Measurements from ENCODE around the gene DYNC1LI2.

Gene DYNC1LI2

DNA sequence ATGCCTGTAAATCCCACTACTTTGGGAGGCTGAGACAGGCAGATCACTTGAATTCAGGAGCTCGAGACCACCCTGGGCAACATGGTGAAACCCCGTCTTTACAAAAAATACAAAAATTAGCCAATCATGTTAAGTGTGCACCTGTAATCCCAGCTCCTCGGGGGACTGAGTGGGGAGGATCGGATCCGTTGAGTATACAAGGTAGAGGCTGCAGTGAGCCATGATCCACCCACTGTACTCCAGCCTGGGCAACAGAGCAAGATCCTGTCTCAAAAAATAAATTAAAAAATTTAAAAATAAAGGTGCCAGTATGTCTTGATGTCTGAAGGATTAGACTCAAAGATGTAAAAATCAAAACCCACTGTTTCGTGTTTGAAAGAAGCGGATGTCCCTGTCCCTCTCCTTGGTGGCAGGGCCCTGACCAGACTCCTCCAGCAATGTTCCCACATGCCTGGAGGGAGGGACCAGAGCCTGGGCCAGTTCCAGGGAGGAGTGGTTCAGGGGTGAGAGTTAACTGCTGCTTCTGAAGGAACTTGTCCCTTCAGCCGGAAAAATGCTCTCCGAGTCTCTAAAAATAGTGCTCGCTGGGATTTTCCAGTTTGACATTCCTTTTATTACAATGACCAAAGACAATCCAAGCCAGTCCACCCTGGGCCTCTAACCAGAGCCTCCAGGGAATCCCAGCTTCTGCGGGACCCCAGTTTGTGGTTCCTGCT is 45.5 kb downstream of the DYNC1LI2 start:
- Histone ChIP-seq H3K4me2 (no peak overlapping the region), H4K20me1 (ENCODE audit: insufficient read depth) (no peaks in the 10 kb centered on the region), H3K79me2 (ENCODE audit: insufficient read depth, low read depth) (no peaks in the 10 kb centered on the region), H3K4me1 (ENCODE audit: low read depth, poor library complexity, severe bottlenecking) (no peaks in the 10 kb centered on the region), H3K36me3 (ENCODE audit: insufficient read depth) (no peaks in the 10 kb centered on the region), H3K9ac (no peak overlapping the region), H3K27me3 (ENCODE audit: insufficient read depth, low read depth) (no peaks in the 10 kb centered on the region), H3K27ac (no peak overlapping the region), H2AFZ (ENCODE audit: low read depth) (no peak overlapping the region), H3K4me3 (IDR thresholded peaks at IDR 0.05; ENCODE audit: insufficient read depth, low read depth, low read length) (no peak overlapping the region)
- TF ChIP-seq, protein P1, sequence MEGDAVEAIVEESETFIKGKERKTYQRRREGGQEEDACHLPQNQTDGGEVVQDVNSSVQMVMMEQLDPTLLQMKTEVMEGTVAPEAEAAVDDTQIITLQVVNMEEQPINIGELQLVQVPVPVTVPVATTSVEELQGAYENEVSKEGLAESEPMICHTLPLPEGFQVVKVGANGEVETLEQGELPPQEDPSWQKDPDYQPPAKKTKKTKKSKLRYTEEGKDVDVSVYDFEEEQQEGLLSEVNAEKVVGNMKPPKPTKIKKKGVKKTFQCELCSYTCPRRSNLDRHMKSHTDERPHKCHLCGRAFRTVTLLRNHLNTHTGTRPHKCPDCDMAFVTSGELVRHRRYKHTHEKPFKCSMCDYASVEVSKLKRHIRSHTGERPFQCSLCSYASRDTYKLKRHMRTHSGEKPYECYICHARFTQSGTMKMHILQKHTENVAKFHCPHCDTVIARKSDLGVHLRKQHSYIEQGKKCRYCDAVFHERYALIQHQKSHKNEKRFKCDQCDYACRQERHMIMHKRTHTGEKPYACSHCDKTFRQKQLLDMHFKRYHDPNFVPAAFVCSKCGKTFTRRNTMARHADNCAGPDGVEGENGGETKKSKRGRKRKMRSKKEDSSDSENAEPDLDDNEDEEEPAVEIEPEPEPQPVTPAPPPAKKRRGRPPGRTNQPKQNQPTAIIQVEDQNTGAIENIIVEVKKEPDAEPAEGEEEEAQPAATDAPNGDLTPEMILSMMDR (conservative IDR thresholded peaks at IDR 0.05; ENCODE audit: low read depth, low read length), result no peak

DNA sequence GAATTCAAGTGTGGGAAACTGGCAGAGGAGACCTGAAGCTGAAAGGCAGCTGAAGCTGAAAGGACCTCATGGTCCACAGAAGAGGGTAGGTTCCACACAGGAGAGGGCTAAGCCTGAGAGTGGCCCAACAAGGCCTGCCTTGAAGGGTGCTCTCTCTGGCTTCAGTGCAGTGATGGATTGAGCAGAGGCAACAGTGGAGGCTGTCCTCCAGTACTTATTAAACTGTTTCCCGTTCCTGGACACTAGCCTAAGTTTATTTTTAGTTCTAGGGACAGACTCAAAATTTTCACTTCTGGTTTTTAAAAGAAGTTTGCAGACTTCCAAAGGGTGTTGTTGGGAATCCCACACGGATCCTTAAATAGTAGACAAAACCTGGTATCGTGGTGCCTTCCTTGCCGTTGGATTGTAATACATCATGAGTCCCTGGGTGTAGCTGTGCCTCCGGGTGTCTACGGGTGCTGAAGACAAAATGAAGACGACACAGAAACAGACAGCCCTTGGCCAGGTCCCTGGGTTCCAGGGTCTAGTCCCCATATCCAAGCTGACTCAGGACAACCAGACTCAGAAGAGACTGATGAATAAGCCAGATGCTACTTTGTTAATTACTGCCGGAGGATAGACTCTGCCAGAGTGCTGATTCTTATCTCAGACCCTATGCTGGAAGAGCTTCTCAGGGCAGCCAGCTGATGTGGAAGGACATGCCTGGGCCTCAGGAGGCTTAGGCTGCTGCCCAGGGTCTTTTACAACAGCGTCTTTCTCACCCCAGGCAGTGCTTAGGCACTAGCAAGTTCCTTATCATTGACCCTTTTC is 47.8 kb downstream of the DYNC1LI2 start:
- Histone ChIP-seq H3K79me2 (ENCODE audit: insufficient read depth, low read depth) (no peaks in the 10 kb centered on the region), H3K36me3 (ENCODE audit: insufficient read depth) (no peaks in the 10 kb centered on the region), H3K27me3 (ENCODE audit: insufficient read depth, low read depth) (no peaks in the 10 kb centered on the region), H3K4me3 (IDR thresholded peaks at IDR 0.05; ENCODE audit: insufficient read depth, low read depth, low read length) (no peak overlapping the region), H3K27ac (no peak overlapping the region), H3K4me1 (ENCODE audit: low read depth, poor library complexity, severe bottlenecking) (no peaks in the 10 kb centered on the region), H3K4me2 (no peak overlapping the region), H2AFZ (ENCODE audit: low read depth) (no peak overlapping the region), H3K9ac (no peak overlapping the region), H4K20me1 (ENCODE audit: insufficient read depth) (no peaks in the 10 kb centered on the region)
- TF ChIP-seq, protein P1 (conservative IDR thresholded peaks at IDR 0.05; ENCODE audit: low read depth, low read length), result no peak

DNA sequence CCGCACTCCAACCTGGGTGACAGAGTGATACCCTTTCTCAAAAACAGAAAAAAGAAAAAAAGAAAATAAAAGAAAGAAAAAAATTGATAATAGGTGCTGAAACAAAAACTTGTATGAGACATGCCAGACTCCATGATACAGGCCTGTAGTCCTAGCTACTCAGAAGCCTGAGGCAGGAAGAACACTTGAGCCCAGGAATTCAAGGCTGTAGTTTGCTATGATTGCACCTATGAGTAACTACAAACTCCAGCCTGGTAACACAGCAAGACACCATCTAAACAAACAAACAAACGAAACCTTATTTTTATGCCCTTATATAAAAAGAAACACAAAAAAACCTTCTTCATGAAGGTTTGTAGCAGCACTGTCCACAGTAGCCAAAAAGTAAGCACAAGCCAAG is 49.9 kb downstream of the DYNC1LI2 start:
- Histone ChIP-seq H3K27me3 (ENCODE audit: insufficient read depth, low read depth) (no peaks in the 10 kb centered on the region; the same call in 1 of the 2 replicates), H2AFZ (ENCODE audit: low read depth) (no peak overlapping the region), H3K27ac (no peak overlapping the region), H3K4me1 (ENCODE audit: low read depth, poor library complexity, severe bottlenecking) (peaks cover 5% of the 10 kb centered on the region), H3K79me2 (ENCODE audit: insufficient read depth, low read depth) (no peaks in the 10 kb centered on the region), H3K4me2 (no peak overlapping the region), H3K36me3 (ENCODE audit: insufficient read depth) (no peaks in the 10 kb centered on the region), H3K9ac (no peak overlapping the region), H4K20me1 (ENCODE audit: insufficient read depth) (no peaks in the 10 kb centered on the region), H3K4me3 (IDR thresholded peaks at IDR 0.05; ENCODE audit: insufficient read depth, low read depth, low read length) (no peak overlapping the region)
- TF ChIP-seq, protein P1 (conservative IDR thresholded peaks at IDR 0.05; ENCODE audit: low read depth, low read length), result no peak

DNA sequence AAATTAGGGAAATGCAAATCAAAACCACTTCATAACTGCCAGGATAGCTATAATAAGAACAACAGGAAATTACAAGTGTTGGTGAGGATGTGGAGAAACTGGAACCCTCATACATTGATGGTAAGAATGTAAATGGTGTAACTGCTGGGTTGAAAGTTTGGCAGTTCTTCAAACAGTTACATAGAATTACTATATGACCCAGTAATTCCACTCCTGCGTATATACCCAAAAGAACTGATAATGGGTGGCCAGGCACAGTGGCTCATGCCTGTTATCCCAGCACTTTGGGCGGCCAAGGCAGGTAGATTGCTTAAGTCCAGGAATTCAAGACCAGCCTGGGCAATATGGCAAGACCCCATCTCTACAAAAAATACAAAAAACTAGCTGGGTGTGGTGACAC is 50.4 kb downstream of the DYNC1LI2 start:
- Histone ChIP-seq H3K4me3 (IDR thresholded peaks at IDR 0.05; ENCODE audit: insufficient read depth, low read depth, low read length) (no peak overlapping the region), H3K79me2 (ENCODE audit: insufficient read depth, low read depth) (no peaks in the 10 kb centered on the region), H3K4me1 (ENCODE audit: low read depth, poor library complexity, severe bottlenecking) (peaks cover 5% of the 10 kb centered on the region), H3K27me3 (ENCODE audit: insufficient read depth, low read depth) (no peaks in the 10 kb centered on the region; the same call in 1 of the 2 replicates), H3K9ac (no peak overlapping the region), H3K4me2 (no peak overlapping the region), H3K36me3 (ENCODE audit: insufficient read depth) (no peaks in the 10 kb centered on the region), H2AFZ (ENCODE audit: low read depth) (no peak overlapping the region), H4K20me1 (ENCODE audit: insufficient read depth) (no peaks in the 10 kb centered on the region), H3K27ac (no peak overlapping the region)
- TF ChIP-seq, protein P1 (conservative IDR thresholded peaks at IDR 0.05; ENCODE audit: low read depth, low read length), result no peak

Data from KMS-11 (cell line).